MV-4-11 (cell line): Measurements from ENCODE around the gene MUC21.
"Not testable (repeated sequence)": the region's sequence is repeated elsewhere in the genome, so short reads cannot be mapped to it uniquely, and the experiment has no call there.

ENCODE experiments used
- DNase-seq: peaks from one replicate; lab custom pipeline; 2025; lab: John Stamatoyannopoulos, UW

Gene MUC21

DNA sequence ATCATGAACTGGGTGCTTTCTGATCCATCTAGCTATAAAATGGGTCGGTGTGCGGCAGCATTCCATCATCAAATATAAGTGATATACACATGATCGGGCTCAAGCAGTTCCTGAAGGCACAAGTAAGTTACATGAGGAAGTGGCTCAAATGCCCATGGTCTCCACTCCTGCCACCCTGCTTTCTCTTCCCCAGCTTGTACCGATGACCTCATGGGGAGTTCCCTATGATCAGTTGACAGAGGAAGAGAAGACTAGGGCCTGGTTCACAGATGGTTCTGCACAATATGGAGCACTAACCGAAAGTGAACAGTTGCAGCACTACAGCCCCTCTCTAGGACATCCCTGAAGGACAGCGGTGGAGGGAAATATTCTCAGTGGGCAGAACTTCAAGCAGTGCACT, 14.3 kb upstream of the MUC21 start:
- peak; percentile 89 for DNase-seq

DNA sequence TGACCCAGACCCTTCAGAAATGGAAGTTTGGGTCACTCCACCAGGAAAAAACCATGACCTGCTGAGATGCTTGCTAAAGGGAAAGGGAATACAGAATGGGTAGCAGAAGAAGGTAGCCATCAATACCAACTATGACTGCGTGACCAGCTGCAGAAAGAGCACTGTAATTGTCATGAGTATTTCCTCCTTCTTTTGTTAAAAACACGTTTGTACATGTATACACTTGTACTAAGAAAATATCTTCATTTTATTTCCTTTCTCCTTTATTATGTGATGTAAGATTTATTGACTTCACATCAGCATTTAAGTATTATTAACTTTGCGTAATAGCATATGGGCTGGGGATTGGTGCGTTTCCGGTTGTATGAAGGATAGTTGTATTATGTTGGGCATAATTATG, 12.6 kb upstream of the MUC21 start:
- DNase-seq, result no peak

DNA sequence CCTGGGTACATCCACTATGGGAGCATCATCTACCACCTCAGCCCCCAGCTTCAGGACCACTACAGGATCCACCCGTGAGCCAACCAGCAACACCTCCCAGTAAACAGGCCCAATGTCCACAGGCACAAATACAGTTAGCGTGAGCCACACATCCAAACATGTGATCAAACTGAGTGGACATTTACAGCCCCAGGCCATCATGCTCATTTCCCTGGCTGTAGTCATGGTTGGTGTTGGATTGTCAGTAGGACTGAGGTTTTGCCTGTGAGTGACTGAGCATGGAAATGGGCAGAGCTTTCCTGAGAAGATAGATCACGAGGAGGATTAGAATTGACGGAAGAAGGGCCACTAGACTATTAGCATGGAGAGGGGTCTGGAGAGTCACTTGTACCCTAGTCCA, 10.7 kb upstream of the MUC21 start:
- DNase-seq, result no peak

DNA sequence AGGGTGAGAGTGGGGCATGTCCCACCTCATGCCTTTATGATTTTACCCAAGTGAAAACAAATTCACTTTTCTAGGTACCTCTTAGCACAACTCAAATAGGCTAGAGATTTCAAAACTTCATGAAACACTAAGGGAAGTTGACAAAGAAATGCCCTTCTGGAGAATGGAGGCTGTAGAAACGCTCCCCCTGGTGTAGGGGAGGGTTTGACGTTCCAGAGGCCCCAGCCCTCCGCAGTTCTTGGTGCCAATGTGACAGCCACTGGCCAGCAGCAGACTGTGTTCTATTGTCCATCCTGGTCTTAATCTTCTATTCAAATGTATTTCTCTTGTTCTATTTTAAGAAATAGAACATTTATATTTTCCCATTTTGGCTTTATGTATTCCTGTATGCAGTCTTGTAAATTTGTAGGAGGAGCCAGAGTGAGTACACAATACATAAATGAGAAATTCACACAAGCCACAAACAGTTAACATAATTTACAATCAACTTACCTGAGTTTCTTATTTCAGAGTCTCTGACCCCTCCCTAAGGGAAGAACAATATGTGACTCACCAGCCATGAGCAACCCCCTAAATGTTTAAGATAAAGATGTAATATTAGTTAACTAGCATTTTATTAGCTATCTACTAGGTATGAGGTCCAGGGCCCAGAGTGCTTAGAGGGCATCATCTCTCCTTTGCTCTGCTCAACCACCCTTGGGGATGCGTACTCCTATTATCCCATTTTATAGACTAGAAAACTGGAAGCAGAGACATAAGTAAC, 8.8 kb upstream of the MUC21 start:
- DNase-seq, result no peak

DNA sequence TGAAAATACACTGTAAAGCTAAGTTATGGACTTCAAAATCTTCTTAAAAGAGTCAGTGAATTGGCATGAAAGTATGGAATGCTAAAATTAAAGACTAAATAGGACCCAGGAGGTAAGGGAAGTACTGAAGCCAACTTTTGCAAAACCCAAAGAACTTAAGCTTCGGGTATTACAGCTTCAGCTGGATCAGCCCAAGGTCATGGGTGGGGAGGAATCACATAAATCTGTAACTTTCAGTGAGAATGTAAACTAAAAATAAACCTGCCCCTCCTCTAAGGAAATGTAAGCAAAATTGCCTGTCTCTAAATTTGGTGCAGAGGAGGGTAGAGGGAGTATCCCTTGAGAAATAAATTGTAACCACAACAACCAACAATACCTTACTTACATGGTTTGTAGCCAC, 4.4 kb upstream of the MUC21 start:
- DNase-seq, result no peak

DNA sequence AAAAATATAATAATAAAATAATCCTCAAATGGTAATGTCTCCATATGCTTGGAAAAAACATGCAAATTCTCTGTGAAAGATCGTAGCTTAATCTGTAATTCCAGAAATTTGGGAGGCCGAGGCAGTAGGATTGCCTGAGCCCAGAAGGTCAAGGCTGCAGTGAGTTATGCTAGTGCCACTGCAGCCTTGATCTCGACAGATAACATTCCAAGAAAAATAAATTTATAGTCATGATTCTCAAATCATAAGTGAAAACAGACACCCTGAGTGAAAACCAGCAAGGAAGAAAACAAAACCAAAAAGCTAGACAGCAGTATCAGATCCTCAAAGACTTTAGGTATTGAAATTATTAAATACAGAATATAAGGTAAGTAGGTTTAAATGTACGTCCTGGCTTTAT, 3.8 kb upstream of the MUC21 start:
- no peak for DNase-seq

DNA sequence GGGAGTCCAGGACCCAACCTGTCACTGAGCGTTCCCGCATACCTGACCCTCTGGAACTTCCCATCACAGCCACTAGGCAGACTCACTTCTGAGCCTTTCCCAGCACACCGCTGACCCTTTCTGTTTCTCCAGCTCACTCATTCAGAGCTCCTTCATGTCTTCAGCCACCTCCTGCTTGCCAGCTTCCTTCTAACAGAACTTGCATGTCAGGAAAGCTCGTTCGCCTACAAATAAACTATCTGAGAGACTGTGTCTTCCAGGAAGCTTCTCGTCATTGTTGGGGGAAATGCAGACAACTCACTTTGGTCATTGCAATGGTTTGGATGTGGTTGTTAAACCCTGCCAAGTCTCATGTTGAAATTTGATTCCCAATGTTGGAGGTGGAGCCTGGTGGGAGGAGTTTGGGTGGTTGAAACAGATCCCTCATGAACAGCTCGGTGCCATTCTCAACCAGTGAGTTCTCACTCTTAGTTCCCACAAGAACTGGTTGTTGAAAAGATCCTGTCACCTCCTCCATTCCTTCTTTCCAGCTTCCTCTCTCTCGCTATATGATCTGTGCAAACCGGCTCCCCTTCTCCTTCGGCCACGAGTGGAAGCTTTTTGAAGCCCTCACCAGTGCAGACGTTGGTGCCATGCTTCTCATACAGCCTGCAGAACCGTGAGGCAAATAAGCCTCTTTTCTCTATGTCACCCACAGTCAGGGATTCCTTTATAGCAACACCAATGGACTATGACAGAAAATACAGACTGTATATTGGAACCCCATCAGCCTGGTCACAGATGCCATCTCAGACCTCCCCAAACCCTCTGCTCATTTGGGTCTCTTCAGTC, 1.4 kb upstream of the MUC21 start:
- DNase-seq, result peak; percentile 36

DNA sequence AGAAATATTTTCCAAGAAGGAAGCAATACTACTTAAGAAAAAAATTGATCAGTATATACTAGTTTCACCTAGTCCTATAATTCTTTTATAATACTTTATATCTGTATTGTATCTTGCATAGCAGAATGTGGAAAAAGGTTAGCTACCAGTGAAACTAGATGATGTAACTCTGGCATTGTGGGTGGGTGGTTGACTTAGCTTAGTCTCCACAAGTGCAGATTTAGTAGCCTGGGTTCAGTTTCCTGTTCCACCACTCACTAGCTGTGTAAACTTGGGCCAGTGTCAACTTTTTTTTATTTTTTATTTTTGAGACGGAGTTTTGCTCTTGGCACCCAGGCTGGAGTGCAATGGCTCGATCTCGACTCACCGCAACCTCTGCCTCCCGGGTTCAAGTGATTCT, 2.0 kb downstream of the MUC21 start:
- peak; percentile 76 for DNase-seq

DNA sequence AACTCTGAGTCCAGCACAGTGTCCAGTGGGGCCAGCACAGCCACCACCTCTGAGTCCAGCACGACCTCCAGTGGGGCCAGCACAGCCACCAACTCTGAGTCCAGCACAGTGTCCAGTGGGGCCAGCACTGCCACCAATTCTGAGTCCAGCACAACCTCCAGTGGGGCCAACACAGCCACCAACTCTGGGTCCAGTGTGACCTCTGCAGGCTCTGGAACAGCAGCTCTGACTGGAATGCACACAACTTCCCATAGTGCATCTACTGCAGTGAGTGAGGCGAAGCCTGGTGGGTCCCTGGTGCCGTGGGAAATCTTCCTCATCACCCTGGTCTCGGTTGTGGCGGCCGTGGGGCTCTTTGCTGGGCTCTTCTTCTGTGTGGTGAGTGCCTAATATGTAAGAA, 3.8 kb downstream of the MUC21 start:
- no peak for DNase-seq

DNA sequence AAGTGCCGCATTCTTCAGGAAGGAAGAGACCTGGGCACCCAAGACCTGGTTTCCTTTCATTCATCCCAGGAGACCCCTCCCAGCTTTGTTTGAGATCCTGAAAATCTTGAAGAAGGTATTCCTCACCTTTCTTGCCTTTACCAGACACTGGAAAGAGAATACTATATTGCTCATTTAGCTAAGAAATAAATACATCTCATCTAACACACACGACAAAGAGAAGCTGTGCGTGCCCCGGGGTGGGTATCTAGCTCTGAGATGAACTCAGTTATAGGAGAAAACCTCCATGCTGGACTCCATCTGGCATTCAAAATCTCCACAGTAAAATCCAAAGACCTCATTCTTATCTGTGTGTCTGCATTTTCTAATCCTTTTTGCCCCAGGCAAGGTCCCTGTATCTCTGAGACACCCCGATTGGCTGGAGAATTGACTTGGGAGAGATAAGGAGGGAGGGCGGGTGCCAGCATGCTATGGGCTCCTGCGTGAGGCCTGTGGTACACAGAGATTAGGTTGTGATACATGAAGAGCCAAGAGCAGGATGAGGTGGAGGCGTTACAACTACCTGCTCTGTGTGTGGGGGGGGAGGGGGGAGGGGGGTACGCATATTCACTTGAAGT, 4.8 kb downstream of the MUC21 start:
- no peak for DNase-seq

DNA sequence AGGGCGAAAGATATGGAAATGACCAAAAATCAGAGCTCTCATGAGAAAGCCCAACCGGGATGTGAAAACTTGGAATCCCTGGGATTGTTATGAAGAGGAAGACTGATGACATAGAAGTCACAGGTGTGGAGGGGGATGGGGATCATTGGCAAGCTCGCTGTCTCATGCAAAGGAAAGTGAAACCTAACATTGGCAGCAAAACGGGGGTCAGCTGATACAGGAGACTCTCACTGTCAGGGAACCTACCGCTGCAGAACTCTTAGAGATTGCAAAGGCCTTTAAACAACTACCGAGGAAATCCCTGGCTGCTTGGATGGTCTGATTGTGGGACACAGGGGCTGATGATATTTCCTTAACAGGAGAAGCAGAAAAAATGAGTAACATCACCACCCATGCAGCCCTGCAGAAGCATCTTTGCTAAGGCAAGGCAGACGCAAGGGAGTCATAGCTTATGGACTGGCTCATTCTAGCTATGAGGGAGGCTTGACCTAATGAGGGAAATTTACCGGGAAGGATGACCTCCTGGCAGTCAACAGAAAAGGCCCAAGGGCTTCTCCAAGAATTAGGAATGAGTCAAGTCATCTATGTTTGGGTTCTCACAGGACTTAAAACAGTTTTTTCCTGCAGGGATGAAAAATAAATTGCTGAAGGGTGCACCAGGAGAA, 7.0 kb downstream of the MUC21 start:
- no peak for DNase-seq

DNA sequence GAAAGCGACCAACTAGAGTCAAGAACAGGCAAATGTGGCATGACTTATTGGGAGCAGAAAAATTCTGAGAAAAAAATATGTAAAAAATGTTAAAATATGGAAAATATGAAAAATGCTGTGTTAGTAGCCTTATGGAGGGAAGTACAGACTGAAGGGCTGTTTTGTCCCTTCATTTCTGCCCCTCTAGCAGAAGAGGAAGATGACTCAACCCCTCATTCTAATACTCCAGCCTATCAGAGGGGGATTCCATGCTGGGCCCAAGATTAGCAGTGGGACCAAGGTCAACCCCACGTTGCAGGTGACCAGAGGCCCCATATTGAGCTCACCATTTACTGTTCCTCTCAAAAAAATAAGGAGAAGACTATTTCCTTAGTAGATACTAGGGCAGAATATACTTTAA, 8.4 kb downstream of the MUC21 start:
- DNase-seq, result no peak

DNA sequence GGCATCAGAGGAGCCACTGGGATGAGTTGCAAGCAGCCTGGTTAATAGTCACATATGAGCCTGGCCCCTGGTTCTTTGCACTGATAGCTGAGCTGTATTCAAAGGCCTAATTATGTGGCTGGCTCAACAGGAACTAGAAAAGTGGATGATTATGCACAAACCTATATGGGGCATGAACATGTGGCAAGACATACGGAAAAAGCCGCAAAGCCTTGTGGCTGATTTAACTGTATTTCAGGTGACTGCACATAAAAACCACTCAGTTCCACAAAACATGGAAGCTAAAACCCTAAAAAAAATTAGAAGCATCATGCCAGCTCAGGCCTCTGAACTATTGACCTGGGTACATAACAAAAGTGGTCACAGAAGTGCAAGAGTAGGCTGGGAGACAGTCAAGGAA, 13.8 kb downstream of the MUC21 start:
- peak; percentile 56 for DNase-seq

DNA sequence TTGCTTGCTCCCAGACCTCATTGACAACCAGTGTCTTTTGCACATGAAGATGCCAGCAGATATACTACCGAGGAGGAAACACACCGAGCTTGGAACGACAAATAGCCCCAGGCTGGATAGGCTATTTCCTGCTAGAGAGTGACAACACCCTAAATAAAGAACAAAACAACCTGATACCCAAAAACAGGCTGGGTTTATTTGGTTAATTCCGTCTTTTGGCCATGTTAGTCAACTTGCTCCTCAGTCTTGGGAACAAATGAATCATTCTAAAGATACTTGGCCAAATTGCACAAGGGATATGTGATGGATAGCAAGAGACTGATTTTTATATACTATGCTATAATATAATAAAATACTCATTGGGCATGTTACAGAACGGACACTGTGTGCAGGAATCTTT, 15.3 kb downstream of the MUC21 start:
- DNase-seq, result no peak

DNA sequence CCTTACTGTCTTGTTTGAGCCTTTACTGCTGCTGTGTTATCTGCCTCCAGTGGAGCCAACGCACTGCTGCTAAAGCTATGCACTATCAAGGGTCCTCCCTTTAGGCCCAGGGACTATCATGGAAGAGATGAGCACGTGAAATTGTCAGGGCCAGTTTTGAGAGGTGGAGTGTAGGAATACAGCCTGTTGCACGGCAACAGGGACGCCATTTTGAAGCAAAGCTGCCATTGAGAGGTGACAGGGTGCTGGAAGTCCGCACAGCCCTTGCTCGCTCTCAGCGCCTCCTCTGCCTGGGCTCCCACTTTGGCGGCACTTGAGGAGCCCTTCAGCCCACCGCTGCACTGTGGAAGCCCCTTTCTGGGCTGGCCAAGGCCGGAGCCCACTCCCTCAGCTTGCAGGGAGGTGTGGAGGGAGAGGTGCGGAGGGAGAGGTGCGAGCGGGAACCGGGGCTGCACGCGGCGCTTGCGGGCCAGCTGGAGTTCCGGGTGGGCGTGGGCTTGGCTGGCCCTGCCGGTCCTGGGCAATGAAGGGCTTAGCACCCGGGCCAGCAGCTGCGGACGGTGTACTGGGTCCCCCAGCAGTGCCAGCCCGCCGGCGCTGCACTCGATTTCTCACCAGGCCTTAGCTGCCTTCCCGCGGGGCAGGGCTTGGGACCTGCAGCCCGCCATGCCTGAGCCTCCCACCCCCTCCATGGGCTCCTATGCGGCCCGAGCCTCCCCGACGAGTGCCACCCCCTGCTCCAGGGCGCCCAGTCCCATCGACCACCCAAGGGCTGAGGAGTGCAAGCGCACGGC, 16.7 kb downstream of the MUC21 start:
- not testable (repeated sequence) for DNase-seq

DNA sequence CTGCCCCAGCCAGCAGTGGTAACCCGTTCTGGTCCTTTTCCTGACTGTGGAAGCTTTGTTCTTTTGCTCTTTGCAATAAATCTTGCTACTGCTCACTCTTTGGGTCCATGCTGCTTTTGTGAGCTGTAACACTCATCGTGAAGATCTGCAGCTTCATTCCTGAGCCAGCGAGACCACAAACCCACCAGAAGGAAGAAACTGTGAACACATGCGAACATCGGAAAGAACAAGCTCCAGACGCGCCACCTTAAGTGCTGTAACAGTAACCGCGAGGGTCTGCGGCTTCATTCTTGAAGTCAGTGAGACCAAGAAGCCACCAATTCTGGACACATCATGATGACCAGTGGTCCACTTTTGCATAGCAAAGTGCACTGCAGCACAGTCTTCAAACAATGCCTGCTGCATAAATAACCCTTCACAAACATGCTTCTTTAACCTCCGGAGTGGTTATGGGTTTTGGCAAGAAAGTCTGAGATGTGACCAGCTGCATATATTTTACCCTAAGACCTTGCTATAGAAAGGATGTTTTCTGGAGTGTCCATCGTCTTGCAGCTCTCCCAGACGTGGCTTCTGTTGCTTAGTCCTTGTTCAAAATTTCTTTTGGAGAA, 17.9 kb downstream of the MUC21 start:
- no peak for DNase-seq

DNA sequence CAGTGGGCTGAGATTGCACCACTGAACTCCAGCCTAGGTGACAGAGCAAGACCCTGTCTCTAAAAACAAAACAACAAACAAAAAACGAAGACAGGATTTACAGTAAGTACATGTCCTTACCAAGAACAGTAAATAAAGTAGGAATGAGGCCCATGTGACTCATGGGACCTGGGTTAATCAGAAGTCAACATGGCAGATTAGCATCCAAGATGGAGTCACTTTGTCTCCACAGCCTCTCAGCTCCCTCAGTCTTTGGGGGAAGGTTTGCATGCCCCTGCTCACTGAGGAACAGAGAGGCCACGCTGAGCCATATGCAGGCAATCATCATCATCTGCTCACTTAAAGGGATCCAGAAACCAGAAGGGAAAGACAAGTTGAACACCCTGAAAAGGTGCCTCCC, 19.0 kb downstream of the MUC21 start:
- DNase-seq, result no peak

DNA sequence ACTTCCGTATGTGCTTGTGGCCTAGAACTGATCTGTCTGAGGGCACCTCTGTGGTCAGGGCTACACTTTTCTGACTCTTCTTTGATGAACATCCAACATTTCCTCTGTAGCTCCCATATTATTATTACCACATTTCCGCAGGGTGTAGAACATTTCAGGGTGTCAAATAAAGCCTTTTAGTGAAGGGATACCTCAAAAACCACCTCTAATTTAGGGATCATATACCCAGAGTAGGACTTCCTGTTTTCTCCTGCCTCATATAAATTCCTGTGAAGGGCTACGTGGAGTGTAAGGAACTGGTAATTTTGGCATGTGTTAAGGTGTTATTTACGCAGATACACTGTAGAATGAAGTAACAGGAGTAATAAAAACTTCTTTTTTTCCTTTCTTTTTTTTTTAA, 21.3 kb downstream of the MUC21 start:
- DNase-seq, result peak; percentile 14

DNA sequence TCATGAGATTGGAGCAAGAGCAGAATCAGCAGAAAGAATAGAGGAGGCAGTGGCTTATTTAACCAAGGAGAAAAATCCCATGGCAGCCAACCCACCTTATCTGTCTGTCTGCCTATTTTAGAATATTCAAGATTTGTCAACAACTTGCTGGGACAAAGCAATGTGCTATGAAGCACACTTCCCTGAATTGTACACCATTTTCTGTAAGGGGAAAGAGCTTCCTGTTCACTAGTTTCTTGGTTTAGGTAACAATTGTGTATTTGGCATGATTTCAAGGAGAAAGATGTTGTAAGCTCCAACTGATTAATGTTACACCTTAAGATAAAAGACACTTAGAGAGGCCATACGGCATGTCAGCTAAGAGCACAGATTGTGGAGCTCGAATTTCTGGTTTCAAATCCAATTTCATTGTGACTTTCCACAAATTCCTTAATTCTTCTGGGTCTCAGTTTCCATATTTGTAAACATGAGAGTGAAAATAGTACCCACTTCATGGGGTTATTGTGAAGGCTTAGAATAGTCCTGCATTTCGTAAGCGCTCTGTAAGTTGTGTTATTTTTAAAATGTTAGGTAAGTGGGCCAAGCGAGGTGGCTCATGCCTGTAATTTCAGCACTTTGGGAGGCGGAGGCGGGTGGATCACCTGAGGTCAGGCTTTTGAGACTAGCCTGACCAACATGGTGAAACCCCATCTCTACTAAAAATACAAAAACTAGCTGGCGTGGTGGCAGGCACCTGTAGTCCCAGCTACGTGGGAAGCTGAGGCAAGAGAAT, 21.9 kb downstream of the MUC21 start:
- DNase-seq, result peak; percentile 3

DNA sequence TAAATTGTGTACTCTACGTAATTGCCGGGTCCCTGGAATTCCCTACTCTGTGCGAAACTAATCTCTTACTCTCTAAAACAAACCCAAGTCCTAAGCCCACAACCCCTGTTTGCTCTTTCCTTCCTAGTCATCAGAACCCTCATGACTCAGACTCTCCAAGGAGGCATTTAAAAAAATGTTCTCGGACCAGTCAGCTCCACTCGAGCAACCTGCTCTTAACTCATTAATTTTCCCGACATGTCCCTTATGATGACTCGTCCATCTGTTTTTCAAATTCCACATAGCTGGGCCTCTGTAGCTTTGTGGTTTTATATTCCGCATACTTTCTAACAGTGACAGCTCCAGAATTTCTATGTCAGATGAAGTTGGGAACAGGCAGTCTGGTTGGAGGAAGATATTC, 24.2 kb downstream of the MUC21 start:
- DNase-seq, result no peak

DNA sequence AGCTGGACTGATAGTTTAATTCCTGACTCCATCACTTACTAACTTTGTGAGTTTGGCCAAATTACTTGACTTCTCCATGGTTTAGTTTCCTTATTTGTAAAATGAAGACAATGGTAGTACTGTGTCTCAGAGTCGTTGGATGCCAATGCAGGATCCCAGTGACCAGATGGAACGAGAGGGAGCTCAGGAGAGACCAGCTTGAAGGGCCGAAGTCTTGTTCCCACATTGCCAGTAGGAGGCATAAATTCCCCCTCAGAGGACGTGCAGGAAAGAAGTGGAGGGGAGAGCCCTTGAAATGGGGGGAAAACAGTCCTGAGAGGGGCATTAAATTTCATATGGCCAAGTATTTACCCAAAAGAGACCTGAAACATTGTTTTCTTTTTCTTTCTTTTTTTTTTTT, 24.6 kb downstream of the MUC21 start:
- DNase-seq, result no peak
